GM12865 (cell line): ENCODE measurements around the gene SDF4.

ENCODE experiments used
- DNase-seq: peaks from one replicate; pipeline ENCODE4 v3.0.0; 2010; ENCODE audit warnings: low read depth
- H3K4me3 ChIP-seq: 2 replicates; pipeline ENCODE4 v1.5.1; 2011; ENCODE audit warnings: mild to moderate bottlenecking, low read depth, low read length, control low read depth
- TF ChIP-seq, protein P1 (sequence below): IDR thresholded peaks from 2 replicates; pipeline ENCODE4 v1.5.1; 2011; ENCODE audit warnings: low read length, control low read depth, low read depth, inconsistent platforms; ENCODE audit not compliant: insufficient read depth; ENCODE audit errors: missing control alignments

Gene SDF4

GRCh38 chr1:1217621-1218523 is 13.9 kb downstream of the SDF4 start:
- no peak overlapping the region for H3K4me3 ChIP-seq
- DNase-seq = no peak
- TF ChIP-seq, protein P1, sequence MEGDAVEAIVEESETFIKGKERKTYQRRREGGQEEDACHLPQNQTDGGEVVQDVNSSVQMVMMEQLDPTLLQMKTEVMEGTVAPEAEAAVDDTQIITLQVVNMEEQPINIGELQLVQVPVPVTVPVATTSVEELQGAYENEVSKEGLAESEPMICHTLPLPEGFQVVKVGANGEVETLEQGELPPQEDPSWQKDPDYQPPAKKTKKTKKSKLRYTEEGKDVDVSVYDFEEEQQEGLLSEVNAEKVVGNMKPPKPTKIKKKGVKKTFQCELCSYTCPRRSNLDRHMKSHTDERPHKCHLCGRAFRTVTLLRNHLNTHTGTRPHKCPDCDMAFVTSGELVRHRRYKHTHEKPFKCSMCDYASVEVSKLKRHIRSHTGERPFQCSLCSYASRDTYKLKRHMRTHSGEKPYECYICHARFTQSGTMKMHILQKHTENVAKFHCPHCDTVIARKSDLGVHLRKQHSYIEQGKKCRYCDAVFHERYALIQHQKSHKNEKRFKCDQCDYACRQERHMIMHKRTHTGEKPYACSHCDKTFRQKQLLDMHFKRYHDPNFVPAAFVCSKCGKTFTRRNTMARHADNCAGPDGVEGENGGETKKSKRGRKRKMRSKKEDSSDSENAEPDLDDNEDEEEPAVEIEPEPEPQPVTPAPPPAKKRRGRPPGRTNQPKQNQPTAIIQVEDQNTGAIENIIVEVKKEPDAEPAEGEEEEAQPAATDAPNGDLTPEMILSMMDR = no peak

GRCh38 chr1:1216770-1217620 is 14.8 kb downstream of the SDF4 start:
- TF ChIP-seq, protein P1 = no peak
- H3K4me3 ChIP-seq = no peak overlapping the region
- DNase-seq = no peak

GRCh38 chr1:1215881-1216605 is 15.8 kb downstream of the SDF4 start:
- TF ChIP-seq, protein P1 = no peak
- no peak for DNase-seq
- no peak overlapping the region for H3K4me3 ChIP-seq

- H3K4me3 ChIP-seq = no peak overlapping the region
- DNase-seq = no peak
- TF ChIP-seq, protein P1 = no peak
Measured at GRCh38 chr1:1215080-1215676, 16.6 kb downstream of the SDF4 start.

- H3K4me3 ChIP-seq = no peak within 1 kb of the TSS
- TF ChIP-seq, protein P1 = no peak
- DNase-seq = no peak
Measured at GRCh38 chr1:1213345-1214265, 18.2 kb downstream of the SDF4 start, which contains the start of gene TNFRSF4. TNFRSF4 (minus strand) TSS chr1:1214153; CDS start chr1:1214127, 26 bp downstream.
